GM12875 (cell line): ENCODE results near the gene ST3GAL5.

Experiments
- H3K4me3 ChIP-seq: one replicate; pipeline ENCODE4 v1.5.1; 2011; ENCODE audit warnings: low read depth, low read length, control low read depth
- TF ChIP-seq, protein P1 (sequence below): IDR thresholded peaks from 2 replicates; pipeline ENCODE4 v1.5.1; 2011; ENCODE audit warnings: low read depth, mild to moderate bottlenecking, control low read depth, inconsistent platforms, low read length, moderate library complexity, borderline replicate concordance; ENCODE audit not compliant: insufficient read depth

Gene ST3GAL5

DNA sequence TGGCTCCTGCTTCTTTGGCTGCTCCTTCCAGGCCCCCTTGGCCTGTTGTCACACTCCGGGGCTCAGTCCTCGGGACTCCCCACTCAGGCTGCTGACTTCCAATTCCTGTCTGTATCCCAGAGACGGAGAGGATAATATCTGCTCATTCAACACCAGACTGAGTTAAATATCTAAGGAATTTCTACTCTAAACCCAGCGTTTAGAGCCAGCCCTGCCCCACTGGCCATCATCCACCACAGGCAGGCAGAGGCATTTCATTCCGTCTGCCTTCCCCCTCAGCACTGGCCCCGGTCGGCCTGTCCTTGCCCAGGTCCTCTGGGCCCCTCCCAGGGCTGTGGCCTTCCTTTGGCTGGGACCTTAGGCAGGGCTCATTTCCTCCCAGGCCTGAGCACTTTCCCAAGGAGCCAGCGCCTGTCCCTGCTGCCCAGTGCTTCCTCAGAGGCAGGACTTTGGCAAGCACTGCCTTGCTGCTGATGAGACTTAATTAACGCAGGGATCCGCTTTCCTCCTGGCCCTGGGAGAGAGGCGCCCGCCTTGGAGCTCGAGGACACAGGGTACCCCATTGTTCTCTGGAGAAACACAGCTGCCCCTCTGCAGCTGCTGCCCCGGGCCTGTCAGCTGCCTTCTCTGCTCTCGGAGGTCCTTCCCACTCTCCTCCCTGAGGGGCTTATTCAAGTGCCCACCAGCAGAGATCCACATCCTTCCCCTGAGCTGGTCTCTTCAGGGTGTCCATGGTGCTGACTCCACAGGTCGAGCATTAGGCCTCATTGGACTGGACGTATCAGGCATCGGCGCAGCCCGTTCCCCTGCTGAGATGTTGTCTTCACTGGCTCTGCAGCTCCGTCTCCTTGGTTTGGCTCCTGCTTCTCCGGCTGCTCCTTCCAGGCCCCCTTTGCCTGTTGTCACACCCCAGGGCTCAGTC lies 92.2 kb downstream of the ST3GAL5 start:
- H3K4me3 ChIP-seq, result no peak overlapping the region
- TF ChIP-seq, protein P1, sequence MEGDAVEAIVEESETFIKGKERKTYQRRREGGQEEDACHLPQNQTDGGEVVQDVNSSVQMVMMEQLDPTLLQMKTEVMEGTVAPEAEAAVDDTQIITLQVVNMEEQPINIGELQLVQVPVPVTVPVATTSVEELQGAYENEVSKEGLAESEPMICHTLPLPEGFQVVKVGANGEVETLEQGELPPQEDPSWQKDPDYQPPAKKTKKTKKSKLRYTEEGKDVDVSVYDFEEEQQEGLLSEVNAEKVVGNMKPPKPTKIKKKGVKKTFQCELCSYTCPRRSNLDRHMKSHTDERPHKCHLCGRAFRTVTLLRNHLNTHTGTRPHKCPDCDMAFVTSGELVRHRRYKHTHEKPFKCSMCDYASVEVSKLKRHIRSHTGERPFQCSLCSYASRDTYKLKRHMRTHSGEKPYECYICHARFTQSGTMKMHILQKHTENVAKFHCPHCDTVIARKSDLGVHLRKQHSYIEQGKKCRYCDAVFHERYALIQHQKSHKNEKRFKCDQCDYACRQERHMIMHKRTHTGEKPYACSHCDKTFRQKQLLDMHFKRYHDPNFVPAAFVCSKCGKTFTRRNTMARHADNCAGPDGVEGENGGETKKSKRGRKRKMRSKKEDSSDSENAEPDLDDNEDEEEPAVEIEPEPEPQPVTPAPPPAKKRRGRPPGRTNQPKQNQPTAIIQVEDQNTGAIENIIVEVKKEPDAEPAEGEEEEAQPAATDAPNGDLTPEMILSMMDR, result no peak

DNA sequence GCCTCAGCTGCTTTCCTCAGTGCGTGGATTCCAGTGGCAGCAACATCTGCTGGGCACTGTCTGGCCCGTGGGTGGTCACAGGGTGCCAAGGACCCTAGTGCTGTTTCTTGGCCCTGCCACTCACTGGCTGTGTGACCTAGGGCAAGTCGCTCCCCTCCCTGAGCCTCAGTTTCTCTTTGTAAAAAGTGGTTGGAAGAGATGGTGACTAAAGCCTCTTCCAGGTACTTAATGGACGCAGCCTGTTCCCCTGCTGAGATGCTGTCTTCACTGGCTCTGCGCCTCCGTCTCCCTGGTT lies 92.8 kb downstream of the ST3GAL5 start:
- TF ChIP-seq, protein P1, result no peak
- H3K4me3 ChIP-seq, result no peak overlapping the region

DNA sequence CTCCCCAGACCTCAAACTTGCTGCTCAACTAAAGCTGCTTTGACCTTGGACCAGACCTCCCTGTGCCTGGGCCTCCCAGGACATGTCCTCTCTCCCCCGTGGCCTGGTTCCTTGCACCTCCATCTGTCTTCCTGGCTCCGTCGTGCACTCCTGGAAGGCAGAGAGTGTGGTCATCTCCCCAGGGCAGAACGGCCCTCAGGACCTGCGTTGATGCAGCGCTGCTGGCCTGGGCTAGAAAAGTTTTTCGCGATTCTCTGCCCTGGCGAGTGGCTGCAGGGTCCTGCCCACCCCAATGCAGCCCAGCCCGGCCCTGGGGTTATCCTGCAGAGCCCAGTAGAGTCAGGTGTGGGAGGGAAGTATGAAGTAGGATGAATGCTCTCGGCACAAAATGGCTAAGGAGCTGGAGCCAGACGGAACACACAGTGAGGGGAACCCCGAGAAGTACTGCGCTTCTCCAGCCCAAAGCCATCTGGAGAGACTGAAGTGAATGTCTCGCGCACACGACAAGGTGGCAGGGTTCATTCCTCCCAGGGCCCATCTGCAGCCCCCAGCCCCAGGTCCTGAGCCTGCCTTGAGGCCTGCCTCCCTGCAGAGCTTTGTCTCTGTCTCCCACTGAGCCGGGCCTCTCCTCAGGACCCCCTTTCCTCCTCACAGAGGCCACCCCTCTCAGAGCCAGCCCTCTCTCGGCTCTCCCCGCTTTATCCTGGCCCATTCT lies 93.3 kb downstream of the ST3GAL5 start:
- TF ChIP-seq, protein P1, result no peak
- no peak overlapping the region for H3K4me3 ChIP-seq

DNA sequence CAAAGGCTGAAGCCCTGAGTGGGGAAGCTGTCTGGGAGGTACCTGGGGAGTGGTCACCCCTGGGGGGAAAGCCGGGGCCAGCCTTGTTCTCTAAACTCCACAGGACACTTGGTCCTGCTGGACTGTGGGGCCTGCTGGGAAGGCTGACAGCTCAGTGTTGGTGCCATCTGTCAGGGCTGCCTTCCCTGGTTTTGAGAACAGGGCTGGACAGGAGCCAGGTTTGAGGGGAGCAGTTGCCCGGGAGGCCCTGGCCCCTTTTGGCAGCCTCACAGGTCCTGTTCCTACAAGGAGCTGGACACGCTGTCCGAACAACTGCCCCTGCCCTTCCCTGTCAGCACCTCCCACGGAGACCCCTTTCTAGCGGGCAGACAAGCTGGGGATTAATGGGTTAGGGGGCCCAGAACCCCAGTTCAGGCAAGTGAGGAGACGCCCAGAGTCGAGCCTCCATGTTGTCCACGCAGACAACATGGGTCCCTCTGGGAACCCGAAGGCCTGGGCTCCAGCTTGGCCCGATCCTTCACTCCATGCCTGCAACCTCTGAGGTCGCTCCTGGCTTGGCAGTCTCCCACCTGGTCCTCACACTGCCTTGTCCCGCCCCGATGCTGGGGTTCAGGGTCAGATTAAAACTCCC lies 94.2 kb downstream of the ST3GAL5 start:
- H3K4me3 ChIP-seq, result no peak overlapping the region
- TF ChIP-seq, protein P1, result no peak

- TF ChIP-seq, protein P1, result no peak
- no peak overlapping the region for H3K4me3 ChIP-seq
Measured at GRCh38 chr2:85794038-85794441, 94.8 kb downstream of the ST3GAL5 start.

GRCh38 chr2:85793584-85793983 lies 95.2 kb downstream of the ST3GAL5 start:
- H3K4me3 ChIP-seq, result no peak overlapping the region
- TF ChIP-seq, protein P1, result no peak
